Germinal center (tissue), 1 donor: ENCODE measurements around the gene IQCE.
"Not testable (repeated sequence)": the region's sequence is repeated elsewhere in the genome, so short reads cannot be mapped to it uniquely, and the experiment has no call there.

Source experiments
- DNase-seq: peaks from one replicate; pipeline ENCODE4 v3.0.0; 2012; ENCODE audit warnings: mixed read lengths, low spot score

Gene IQCE

DNA sequence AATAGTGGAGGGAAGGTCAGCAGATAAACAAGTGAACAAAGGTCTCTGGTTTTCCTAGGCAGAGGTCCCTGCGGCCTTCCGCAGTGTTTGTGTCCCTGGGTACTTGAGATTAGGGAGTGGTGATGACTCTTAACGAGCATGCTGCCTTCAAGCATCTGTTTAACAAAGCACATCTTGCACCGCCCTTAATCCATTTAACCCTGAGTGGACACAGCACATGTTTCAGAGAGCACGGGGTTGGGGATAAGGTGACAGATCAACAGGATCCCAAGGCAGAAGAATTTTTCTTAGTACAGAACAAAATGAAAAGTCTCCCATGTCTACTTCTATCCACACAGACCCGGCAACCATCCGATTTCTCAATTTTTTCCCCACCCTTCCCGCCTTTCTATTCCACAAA lies 25.2 kb upstream of the IQCE start:
- not testable (repeated sequence) for DNase-seq

DNA sequence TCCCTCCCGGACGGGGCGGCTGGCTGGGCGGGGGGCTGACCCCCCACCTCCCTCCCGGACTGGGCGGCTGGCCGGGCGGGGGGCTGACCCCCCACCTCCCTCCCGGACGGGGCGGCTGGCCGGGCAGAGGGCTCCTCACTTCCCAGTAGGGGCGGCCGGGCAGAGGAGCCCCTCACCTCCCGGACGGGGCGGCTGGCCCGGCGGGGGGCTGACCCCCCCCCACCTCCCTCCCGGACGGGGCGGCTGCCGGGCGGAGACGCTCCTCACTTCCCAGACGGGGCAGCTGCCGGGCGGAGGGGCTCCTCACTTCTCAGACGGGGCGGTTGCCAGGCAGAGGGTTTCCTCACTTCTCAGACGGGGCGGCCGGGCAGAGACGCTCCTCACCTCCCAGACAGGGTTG lies 24.6 kb upstream of the IQCE start:
- not testable (repeated sequence) for DNase-seq

DNA sequence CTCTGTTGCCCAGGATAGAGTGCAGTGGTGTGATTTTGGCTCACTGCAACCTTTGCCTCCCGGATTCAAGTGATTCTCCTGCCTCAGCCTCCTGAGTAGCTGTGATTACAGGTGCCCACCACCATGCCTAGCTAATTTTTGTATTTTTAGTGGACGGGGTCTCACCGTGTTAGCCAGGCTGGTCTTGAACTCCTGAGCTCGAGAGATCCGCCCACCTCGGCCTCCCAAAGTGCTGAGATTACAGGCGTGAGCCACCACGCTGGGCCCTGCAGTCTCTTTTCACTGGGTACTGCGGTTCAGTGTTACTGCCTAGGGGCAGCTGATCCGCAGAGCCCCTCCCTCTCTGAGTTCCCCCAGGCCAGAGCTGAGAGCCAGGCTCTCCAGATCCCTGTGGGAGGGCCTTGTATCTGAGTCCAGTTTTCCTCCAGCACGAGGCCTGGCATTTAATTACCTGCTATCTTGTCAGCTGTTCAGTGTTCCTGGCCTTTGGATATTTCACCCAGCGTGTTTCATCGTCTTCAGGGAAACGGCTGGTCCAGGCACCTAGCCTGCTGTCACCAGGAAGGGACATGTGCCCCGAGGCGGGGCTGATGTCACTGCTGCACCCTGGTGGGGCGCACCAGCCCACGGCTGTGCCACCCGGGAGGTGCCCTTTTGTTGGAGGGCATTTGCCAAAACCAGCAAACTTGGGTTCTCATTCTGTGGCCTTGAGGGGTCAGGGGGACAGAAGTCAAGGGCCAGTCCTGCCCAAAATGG lies 22.7 kb upstream of the IQCE start:
- DNase-seq: not testable (repeated sequence)

DNA sequence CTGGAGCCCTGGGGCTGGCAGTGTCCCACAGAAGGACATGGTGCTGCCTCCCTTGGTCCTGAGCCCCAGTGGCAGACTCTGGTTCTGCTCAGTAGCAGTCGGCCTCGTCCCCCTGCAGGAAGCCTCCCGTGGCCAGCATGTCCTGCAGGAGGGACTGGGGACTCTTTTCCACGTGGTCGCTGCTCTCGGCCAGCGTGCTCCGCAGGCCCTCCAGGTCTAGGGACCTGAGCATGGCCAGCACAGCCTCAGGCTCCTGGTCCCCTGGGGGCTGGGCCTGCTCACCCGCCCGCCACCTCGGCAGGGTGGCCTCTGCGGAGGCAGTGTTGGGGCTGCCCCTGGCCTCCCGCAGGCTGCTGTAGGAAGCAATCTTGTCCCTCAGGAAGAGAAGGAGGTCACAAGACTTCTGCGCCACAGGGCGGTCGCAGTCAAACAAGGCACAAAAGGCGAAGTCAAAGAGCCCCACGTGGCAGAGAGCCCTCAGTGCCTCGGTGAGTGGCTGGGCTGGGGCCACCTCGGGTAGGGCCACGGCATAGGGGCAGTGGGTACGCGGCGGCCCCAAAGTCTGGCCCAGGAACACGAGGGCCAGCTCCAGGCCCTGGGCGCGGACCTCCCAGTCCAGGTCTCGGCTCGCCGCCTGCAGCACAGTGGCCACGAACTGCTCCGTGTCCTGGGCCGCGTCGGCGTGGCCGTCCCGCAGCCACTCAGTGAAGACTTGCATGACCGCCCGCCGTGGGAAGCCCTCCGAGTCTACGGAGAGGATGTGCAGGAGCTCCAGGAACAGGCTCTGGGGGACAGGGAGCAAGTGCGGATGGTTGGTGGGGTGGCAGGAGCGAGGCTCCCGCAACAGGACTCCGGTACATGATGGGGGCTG lies 20.6 kb upstream of the IQCE start:
- no peak for DNase-seq

DNA sequence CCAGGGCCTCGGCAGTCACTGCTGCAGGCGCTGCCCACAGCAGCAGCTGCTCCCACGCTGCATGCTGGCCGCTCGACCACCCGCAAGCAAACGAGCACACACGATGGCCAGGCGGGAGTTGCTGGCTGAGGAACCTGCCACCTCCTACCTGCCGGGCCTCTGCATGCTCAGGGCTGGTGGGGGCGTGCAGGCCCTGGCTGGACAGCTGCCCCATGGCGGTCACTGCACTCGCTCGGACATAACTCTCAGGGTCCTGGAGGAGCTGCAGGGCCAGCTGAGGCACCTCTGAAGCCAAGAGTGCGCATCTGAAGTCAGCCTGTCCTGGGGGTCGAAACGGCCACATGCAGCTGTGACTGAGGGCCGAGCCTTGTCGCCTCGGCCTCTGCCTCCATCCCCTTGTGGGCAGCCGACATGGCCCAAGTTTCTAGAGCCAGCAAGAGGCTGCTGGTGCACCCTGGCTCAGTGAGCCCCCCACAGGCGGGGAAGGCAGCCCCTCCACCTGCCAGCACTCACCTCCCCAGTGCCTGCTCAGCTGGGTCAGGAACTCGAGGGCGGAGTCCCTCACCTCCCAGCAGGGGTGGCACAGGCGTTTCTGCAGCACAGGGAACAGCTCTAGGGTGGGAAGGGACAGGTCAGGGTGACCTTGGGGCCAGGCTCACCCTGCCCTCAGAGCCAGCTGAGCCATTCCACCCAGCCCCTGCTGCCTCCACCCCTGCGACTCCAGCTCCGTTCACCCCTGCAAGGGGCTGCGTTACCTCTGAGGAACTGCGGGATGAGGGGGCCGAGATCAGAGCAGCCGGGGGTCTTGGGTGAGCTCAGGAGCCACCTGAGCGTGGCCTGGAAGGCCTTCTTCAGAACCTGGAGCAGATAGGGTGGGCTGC lies 19.5 kb upstream of the IQCE start:
- DNase-seq: no peak

DNA sequence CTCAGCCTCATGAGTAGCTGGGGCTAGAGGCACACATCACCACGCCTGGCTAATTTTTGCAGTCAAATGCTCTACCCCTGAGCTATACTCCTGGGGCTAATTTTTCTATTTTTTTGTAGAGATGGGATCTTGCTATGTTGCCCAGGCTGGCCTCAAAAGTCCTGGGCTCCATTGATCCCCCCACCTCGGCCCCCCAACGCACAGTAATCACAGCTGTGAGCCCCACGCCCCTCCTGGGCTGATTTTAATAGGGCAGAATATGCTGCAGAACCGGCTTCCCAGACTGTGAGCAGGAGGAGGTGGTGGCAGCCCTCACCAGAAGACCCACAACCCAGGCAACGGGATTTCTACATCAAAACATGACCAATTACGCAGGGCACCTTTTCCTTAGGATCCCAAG lies 18.6 kb upstream of the IQCE start:
- DNase-seq: no peak

DNA sequence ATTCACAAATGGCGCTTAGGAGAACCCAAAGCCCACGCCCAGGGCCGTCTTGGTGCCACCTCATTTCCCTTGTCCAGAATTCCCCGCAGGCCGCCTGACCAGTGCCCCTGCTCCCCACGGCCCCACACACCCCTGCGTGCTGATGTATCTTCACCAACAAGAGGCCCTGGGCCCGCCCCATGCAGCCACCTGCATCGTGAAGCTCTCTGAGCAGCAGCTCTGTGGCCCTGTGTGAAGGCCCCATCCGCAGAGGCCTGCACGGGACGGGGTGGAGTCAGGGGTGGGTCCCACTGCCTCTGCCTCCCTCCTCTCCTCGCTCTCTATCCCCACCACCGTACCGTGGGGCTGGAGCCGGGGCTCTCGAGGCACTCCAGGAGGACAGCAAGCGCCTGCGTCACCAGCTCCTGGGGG lies 18.1 kb upstream of the IQCE start:
- DNase-seq: no peak

DNA sequence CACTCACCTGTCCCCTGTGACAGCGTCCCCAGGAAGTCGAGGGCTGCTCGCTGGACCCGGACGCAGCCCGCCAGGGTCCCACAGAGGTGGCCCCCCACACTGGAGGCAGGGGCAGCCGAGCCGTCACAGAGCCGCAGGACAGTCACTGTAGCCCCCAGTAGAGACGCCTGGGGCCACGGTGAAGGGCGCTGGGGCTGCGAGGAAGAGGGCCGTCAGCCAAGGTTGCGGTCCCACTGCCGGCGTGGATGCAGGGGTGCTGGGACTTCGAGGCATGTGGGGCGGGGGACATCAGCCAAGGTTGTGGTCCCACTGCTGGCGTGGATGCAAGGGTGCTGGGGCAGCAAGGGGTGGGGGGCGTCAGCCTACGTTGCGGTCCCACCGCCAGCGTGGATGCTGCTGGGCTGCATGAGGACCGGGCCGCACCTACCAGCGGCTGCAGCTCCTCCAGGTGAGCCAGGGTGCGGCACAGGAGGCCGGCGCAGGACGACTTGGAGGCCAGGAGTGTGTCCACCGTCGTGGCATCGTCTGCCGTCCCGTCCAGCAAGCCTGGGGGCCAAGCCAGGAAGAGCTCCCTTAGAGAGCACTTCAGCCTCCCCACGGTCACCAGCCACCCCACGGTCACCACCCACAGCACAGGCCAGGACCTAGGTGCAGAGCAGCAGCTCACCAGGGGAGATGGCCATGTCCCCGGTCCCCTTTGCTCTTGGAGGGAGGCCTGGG lies 17.3 kb upstream of the IQCE start:
- DNase-seq: no peak

DNA sequence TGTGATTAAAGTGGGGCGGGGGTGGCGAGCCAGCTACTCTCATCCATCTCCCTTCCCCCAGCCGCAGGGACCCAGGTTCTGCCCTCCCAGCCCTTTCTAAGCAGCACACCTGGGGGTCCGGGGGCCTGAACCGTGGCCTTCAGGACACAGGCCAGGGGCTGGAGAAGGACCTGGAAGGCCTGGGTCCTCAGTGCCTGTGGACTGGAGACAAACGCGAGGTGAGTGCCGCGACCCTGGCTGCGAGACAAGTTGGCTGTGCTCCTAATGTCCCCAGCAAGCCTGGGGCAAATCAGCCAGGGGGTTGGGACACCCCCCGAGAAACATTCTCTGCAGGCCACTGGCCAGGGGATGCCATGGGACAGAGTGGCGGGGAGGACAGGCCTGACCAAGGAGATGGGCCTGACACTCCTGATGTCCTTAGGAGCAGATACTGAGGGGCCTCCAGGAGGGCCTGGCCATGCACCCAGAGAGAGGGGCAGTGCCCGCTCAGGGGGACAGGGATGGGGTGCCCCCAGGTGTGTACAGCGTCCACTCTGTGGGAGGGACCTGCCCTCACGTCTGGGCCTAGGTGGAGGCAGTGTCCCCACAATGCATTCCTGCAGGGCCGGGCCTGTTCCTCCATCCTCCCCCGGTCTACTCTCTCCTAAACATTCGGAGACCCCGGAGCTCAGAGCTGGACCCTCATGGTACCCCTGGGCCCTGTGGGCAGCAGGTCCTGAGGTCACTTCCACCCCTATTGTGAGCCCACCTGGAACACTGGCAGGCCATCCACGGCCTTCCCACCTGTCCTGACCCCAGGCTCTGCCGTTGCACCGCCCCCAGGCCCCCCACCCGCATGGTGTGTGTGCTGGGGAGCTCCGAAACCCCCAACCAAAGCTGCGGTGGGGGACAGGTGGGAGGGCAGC lies 16.5 kb upstream of the IQCE start:
- DNase-seq: no peak

DNA sequence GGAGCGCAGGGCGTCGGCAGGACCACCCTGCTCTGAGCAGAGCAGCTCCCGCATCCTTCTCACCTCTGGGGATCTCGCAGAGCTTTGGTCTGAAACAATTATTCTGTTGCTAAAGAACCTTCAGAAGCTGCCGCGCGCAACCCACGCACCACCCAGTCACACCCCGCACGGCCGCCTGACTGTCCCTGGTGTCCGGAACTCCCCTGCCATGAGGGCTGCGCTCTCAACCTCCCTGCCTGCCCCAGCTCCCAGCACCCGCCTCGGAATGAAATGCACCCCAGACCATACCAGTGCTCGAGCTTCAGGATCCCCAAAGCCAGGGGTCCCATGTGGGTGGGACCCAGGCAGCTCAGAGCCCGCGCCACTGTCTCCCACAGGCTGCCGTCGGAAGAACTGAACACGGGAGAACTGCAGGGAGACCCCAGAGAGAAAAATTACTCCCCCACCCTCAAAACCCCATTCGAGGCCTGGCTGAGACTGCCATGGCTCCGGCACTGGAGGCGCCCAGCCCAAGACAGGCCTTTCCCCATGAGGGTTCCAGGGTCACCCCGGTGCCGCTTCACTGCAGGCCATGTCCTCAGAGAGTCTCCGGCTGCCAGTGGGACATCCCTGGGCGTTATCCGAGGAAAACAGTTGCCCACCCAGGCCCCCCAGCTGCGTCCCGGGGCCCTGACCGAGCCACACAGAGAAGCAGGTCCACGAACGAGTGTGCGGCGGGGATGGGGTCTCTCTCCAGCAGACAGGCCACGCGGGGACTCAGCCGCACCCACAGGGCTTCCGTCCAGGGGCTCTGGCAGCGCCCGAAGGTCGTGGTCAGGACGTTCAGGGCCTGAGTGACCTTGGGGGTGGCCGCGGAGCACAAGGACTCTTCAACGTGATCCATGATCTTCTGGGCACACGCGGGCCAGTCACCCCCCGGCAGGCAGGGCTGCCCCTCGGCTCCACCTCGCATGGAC lies 15.6 kb upstream of the IQCE start:
- DNase-seq: no peak

DNA sequence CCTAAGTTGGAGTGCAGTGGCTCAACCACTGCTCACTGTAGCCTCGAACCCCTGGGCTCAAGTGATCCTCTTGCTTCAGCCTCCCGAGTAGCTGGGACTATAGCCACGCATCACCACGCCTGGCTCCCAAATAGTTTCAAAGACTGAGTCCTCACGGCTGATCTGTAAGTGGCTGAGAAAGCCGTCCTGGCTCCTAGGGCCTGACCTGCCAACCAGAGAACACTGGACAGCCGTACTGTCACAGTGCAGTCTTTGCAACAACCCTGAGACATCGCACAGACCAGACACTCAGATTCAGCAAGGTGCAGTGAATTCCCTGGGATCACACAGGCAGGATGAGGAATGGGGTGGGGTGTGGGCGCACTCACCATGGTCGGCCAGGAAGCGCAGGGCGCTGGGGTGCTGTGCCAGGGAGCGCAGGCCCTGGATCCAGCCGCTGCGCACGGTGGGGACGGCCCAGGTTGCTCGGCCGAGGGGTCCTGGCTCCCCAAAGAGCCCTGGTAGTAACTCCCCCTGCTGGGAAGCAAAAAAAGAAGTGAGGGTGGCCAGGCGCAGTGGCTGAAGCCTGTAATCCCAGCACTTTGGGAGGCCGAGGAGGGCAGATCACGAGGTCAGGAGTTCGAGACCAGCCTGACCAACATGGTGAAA lies 14.1 kb upstream of the IQCE start:
- no peak for DNase-seq

DNA sequence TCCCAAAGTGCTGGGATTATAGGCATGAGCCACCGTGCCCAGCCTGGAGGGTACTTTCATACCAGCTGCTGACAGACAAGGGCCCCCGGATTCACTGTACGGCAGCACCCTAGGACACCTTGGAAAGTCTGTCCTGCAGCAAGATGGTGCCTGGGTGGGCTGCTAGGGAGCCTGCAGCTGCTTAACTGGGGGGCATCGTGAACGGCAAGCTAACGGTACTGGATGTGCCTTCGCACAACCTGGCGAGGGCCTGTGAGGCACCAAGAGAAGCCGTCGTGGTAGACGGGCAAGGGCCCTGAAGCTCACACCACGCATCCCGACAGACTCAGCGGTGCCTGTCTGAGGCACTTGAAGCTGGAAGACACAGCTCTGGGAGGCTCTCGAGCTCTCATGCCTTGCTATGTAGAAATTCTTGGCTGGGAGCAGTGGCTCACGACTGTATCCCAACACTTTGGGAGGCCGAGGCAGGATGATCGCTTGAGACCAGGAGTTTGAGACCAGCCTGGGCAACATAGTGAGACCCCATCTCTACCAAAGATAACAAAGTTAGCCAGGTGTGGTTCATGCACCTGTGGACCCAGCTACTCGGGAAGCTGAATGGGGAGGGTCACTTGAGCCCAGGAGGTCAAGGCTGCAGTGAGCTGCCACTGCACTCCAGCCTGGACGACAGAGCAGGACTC lies 12.9 kb upstream of the IQCE start:
- DNase-seq: no peak

DNA sequence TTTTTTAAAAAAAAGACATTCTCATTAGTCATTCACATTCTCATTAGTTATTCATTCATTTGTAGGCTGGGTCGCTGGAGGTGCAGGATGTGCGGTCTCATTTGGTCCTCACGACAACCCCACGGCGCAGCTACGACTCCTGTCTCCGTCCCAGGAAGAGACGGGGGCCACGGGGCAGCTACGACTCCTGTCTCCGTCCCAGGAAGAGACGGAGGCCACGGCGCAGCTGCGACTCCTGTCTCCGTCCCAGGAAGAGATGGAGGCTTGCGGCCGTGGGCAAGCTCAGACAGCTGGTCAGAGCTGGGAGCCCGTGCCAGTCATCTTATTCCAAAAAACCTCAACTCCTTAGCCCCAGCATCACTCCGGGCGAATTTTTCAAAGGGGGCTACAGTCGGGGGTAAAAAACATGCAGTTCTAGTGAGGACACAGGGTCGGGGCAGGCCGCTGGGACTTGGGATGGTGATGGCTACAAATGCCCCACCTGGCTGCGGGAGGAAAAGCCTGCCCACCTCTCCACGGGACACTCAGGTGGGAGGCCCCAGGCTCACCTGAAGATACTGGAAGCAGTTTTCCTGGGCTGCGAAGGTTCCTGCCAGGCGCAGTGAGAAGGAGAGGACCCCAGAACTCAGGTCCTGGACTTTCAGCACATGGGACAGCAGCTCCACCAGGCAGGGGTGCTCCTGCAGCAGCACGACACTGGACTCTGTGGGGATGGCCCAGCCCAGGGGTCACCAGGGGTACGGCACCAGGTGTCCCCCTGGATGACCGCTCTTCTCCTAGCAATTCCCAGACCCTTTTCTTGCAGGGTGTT lies 11.8 kb upstream of the IQCE start:
- DNase-seq: no peak

DNA sequence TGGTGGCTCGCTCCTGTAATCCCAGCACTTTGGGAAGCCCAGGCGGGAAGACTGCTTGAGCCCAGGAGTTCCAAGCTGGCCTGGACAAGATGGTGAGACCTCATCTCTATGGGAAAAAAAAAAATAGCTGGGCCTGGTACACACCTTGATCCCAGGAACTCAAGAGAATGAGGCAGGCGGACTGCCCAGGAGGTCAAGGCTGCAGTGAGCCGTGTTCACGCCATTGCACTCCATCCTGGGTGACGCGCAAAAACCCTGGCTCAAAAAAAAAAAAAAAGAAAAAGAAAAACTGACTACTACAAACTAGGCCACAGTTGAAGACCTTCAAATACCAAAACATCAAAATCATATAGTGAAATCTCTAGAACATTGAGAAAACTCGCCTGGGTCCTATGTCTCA lies 7.4 kb upstream of the IQCE start:
- DNase-seq: no peak

DNA sequence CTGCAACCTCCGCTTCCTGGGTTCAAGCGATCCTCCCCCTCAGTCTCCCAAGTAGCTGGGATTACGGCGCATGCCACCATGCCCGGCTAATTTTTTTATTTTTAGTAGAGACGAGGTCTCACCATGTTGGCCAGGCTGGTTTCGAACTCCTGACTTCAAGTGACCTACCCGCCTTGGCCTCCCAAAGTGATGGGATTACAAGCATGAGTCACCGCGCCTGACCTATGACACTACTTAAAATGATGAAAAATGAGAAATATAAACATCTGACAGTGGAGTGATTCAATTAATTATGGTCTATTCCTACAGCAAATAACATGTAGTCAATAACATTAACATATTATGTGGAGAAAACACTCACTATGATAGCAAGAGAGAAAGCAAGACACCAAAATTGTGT lies 5.7 kb upstream of the IQCE start:
- no peak for DNase-seq

DNA sequence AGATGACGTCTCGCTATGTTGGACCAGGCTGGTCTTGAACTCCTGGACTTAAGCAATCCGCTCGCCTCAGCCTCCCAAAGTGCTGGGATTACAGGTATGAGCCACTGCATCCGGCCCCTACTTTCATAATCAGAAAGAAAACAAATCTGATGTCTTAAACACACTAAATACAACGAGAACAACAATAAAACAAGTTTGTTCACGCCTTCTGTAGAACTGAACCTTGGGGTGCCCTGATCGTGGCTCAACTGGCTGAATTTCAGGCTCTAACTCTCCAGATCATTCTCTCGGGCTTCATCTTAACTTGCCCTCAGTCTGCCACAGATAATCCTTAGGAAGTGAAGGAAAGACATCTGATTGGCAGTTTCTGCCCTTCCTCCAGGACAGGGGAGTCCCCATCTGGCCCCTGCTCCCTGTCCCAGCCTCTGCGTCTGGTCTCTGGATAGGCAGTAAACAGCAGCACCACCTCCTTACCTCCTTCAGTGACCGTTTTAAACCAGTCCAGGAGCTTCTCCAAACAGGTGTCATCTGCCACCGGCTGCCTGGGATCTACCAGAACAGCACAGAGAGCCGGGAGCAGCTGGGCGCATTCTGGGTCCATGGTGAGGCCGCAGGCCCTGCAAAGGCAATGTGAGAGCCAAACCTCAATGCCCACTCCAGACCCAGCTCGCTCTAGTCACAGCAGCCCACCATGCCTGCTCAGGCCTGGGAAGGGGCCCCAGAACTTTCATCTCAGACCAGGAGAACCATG lies 4.8 kb upstream of the IQCE start:
- no peak for DNase-seq

DNA sequence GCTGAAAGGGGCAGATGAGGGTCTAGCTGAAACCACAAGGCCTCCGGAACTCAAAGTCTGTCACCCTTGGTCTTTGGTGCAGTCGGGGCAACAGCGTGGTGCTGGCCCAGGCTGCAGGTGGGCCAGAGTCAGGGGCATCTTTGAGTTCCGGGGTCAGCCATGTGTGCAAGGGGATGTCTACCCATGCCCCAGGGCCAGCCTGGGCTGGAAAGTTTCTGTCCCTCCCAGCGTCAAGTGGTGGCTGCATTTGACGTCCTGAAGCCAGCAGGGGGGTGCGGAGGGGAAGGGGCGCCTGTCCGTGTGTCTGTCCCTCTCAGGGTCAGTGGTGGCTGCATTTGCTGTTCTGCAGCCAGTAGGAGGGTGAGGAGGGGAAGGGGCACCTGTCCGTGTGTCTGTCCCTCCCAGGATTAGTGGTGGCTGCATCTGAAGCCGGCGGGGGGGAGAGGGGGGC lies 4.1 kb upstream of the IQCE start:
- peak; percentile 36 for DNase-seq
